Stimulated activated CD8-positive, alpha-beta memory T cell treated with anti-CD3 and anti-CD28 coated beads, Interleukin-7, amount 100 ng/mL, for 1 hour (primary cell): ENCODE data around the gene CDS1.
"Not testable (repeated sequence)": the region's sequence is repeated elsewhere in the genome, so short reads cannot be mapped to it uniquely, and the experiment has no call there.

Experiments
- DNase-seq, 2 donors: peaks; one replicate each; pipeline ENCODE4 v3.0.0-alpha.2; 2020; ENCODE audit warnings: low read depth in 2 of 2

The CDS1 gene

DNA sequence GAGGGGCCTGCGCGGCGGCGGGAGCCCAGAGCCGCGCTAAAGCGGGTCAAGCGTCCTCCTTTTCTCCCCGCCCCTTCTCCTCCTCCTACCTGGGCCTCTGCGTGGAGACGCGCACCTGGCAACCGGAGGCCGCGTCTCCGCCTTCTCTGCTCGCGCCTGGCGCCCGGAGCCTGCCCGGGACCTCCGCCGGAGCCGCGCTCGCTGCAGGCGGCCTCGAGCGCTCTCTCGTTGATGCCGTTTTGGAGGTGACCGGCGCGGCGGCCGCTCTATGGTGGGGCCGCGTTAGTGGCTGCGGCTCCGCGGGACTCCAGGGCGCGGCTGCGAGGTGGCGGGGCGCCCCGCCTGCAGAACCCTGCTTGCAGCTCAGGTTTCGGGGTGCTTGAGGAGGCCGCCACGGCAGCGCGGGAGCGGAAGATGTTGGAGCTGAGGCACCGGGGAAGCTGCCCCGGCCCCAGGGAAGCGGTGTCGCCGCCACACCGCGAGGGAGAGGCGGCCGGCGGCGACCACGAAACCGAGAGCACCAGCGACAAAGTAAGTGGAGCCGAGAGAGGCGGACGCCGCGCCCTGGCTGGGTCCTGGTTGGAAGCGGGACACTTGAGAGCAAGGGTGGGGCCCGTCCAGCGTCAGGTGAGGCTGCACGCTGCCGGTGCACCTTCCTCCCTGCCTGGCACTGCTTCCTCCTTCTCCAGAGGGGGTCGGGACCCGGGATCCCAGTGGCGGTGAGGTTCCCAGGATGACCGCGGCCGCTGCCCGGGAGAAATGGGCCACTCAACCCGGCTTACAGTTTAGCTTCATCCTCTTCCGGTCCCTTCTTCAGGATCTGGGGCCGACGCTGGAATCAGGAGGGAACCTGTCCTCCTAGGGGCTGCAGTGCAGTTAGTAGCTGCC, at the start of gene CDS1:
Gene CDS1 (plus strand): TSS at position 140 of the 888 bp plus-strand sequence. CDS start 275 bp downstream, at position 415.
- no peak for DNase-seq

DNA sequence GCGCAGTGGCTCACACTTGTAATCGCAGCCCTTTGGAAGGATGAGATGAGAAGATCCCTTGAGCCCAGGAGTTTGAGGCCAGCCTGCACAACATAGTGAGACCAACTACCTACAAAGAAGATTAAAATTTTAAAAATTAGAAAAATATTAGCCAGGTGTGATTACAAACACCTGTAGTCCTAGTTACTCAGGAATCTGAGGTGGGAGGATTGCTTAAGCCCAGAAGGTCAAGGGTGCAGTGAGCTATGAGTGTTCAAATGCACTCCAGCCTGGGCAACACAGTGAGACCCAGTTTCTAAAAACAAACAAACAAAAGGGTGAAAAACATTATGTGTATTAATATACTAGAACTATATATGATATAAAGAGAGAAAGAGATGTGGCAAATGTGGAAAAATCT, 47.0 kb upstream of the CDS1 start:
- DNase-seq = no peak

DNA sequence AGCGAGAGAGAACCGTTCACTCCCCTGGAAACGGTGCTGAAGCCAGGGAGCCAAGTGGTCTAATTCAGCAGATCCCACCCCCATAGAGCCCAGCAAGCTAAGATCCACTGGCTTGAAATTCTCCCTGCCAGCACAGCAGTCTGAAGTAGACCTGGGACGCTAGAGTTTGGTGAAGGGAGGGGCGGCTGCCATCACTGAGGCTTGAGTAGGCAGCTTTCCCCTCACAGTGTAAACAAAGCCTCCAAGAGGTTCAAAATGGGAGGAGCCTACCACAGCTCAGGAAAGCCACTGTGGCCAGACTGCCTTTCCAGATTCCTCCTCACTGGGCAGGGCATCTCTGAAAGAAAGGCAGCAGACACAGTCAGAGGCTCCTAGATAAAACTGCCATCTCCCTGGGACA, 37.8 kb upstream of the CDS1 start:
- DNase-seq = no peak

DNA sequence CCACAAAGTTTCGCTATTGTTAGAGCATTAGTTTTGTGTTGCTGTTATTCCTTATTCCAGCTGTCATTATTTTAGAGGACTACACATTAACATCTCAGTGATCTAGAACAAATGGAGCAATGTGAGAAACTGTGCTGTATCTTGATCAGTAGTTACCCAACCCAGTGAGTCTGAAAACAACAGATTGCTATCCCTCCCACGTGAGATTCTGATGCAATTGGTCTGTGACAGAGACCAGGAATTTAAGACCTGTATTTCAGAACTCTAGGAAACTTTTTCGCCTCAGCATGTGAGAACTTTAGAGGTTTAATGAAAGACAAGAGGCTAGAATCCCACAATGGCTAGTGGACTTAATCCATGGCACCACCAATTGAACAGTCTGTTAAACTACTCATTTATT, 35.7 kb upstream of the CDS1 start:
- no peak for DNase-seq

DNA sequence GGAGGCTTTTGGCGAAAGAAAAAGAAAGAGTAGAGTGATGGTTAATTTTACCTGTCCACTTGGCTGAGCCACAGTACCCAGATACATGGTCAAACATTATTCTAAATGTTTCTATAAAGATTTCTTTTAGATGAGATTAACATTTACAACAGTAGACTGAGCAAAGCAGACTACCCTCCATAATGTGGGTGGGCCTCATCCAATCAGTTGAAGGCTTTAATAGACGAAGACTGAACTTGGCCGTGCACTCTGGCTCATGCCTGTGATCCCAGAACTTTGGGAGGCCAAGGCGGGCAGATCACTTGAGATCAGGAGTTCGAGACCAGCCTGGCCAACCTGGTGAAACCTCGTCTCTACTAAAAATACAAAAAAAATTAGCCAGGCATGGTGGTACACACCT, 33.7 kb upstream of the CDS1 start:
- DNase-seq = not testable (repeated sequence)

DNA sequence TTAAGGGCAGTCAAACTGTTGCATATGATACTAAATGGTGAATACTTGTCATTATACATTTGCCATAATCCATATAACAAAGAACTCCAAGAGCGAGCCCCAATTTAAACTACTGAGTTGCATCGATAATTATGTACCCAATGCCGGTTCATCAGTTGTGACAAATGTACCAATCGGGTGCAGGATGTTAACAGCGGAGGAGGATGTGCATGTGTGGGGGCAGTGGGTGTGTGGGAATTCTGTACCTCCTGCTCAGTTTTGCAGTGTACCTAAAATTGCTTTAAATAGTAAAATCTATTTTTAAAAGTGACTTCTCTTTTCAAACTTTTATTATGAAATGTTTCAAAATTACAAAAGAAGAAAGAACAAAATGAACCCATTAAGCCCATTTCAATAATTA, 20.8 kb upstream of the CDS1 start:
- no peak for DNase-seq

DNA sequence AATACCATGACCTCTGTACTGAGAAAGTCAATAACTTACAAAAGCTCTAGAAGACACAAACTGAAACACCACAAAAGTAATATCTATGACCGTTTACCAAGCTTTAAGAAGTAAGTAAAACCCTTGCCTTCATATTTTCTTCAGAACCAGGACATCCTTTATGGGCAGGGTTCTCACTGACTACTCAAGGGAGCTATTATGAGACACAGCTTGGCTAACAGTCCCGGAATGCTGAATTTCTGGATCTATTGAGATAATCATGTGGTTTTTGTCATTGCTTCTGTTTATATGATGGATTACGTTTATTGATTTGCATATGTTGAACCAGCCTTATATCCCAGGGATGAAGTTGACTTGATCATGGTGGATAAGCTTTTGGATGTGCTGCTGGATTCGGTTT, 19.9 kb upstream of the CDS1 start:
- DNase-seq = no peak

DNA sequence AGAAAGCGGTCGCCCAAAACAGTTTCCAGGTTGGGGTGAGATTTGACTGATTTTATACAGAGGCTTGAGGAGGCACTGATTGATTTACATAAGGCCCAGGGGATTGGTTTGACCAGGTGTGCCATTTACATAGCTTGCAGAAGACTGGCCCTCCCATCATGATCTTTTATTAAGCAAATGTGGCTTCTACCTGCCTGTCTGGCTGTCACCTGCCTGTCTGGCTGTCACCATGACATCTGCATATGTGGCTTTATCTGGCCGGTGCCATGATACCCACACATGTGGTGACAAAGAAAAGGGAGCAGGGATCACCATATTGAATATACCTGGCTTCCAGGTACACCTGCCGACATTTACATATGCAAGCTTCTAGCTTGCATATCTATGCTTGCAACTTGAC, 17.0 kb upstream of the CDS1 start:
- DNase-seq = no peak

- DNase-seq = no peak
Measured at GRCh38 chr4:84568496-84568895, 14.4 kb upstream of the CDS1 start.

- DNase-seq = no peak
Measured at GRCh38 chr4:84569009-84569408, 13.9 kb upstream of the CDS1 start.

DNA sequence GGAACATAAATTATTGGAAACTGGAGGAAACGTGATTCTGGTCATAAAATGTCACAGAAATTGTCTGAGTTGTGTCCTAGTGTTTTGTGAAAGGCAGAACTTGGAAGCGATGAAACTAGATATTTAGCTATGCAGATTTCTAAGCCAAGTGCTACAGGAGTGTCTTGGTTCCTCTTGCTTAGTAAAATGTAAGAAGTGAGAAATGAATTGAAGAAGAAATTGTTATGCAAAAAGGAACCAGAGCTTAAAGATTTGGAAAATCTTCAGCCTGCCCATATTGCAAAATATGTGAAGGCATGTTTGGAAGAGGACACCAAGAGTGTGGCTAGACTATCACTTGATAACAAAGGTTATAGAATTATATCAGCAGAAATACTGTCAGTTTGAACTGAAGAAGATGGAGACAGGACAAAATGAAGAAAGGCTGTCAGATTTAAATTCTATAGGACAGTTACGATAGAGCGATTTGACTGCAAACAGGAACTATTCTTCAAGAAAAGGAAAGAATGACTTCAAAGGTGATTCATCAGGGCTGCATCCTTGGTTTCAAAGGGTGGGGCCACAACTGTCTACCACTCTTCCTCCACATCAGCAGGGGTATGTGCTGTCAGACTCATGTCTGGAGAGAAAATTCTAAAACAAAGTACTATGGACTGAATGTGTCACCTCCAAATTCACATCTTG, 9.4 kb upstream of the CDS1 start:
- no peak for DNase-seq

DNA sequence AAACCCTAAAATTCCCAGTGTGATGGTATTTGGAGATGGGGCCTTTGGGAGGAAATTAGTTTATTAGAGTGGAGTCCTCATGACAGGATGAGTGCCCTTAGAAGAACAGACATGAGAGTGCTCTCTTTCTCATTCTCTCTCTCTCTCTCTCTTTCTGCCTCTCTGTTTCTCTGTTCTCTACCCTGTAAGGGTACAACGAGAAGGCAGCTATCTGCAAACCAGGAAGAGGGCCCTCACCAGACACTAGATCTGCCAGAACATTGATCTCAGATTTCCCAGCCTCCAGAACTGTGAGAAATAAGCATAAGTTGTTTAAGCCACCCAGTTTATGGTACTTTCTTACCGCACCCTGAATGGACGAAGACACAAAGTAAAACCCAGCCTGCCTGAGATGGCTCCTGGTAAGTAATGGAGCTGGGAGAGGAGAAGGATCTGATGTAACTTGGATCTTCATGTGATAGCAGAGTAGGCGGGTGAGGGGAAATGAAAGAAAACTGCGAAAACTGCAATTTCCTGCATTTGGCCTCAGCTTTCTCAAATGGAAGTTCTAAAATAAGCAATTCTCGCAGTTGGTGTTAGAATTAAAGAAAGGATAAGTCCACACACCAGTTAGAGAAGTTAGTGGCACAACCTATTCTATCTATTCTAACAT, 8.7 kb upstream of the CDS1 start:
- no peak for DNase-seq

DNA sequence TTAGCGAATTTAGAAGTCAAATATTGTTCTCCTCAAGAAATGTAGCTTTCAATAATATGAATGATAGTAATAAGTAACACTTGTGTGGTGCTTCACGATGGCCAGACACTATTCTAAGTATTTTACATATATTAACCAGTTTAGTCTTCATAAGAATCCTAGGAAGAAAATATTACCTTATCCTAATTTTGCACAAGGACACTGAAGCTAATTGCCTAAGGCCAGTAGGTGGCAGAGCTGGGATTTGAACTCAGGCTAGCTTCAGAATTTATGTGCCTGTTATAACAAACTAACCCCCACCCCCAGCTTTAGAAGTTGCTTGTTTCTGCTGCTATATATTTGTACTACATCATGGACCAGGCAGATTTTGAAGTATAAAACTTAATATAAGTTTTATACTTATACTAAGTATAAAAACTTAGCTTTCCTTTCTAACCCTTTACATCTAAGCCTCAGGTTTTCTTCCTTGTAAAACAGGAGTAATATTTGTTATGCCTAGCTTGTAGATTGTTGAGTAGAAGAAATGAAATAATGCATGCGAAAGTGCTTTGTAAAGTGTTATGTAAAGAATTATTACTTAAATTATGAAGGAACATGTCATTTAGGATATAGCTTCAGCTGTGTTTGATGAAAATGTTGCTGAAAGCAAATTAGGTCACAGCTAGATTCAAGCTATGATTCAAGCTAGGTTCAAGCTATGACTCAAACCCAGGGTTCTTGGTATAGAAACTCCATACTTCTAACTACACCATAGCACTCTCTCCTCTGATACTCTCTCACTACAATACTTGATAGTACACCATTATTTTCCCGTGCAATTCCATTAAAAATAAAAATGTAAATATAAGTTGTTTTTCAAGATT, 4.2 kb upstream of the CDS1 start:
- DNase-seq = no peak

DNA sequence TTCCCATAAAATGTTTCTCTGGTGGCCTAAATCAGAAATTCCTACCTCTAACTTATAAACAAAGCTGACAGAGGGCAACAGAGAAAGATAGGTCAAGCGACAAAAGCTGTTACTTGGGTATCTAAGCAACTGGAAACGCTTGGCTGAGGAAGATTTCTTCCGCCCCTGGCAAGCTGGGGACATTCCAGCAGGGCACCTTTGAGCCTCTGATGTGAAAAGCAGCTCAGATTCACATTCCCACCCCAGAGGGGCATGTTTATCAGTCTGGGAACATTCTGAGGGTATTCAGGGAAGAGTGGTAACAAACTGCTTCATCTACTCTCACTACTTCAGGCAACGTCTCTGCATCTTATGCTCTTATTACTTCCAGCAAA, 3.5 kb upstream of the CDS1 start:
- DNase-seq = no peak

GRCh38 chr4:84582302-84582987, 482 bp upstream of the CDS1 start:
- DNase-seq = peak; percentile 70 to 80

DNA sequence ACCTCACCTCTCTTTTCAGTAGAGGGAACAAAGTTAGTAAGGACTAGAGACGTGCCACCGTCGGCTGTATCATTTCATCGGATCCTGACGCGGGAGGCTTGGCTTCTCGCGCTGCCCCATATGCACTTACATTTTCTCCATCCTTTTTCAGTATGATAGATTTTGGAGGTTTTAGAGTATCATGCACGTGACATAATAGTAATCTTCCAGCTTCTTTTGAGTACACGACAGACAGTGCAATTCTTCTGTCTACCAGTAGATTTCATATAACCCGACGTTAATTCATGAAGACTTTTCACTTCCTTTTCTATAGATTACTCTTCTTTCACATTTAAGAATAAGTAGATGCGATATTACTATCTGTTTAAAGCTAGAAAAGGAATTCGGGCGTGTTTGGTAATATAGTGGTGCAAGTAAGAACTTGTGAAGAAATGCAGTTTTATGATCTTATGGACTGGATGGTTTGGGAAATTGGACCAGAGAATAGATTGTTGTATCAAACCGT, 1.0 kb downstream of the CDS1 start:
- no peak for DNase-seq

- DNase-seq = no peak
Measured at GRCh38 chr4:84585251-84585650, 2.3 kb downstream of the CDS1 start.

DNA sequence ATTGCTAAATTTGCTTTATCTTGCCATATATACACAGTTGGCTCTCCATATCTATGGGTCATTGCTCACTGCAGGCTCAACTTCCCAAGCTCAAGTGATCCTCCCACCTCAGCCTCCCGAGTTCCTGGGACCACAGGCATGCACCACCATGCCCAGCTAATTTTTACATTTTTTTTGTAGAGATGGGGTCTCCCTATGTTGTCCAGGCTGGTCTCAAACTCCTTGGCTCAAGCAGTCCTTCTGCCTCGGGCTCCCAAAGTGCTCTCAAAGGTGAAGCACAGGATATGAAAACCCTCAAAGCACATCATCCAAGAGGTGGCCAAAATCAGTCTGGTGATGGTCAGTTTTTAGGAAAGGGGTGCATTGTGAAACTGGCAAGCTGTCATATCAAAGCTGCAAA, 11.8 kb downstream of the CDS1 start:
- no peak for DNase-seq

- no peak for DNase-seq
Measured at GRCh38 chr4:84596826-84597225, 13.9 kb downstream of the CDS1 start.

GRCh38 chr4:84597450-84597849, 14.5 kb downstream of the CDS1 start:
- no peak for DNase-seq

DNA sequence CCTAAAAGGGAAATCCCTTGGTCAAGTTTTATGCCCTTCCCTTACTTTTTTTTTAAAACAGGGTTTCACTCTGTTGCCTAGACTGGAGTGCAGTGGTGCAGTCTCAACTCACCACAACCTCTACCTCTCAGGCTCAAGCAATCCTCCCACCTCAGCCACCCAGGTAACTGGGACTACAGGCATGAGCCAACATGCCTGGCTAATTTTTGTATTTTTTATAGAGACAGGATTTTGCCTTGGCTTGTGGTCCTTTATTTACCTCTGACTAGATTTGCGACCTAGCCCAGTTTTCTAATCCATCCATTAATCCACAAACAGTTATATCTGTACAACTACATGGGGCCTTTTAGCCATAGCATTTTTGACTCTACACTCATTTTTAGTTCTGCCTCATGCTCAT, 23.7 kb downstream of the CDS1 start:
- DNase-seq = no peak
